GM23248 (cell line): ENCODE data around the gene C15orf40. TPM values are rescaled to one million over a fixed set of nuclear protein-coding genes. Genes with fewer than 3 reads are reported as not detected.

Experiments
- DNase-seq: peaks from one replicate; pipeline ENCODE4 v3.0.0-alpha.2; 2015
- H2AFZ ChIP-seq: fragments of 200-600 bp; sonication (generic); 2 replicates; pipeline ENCODE4 v1.6.1; 2016; ENCODE audit warnings: antibody characterized with exemption
- H3F3A ChIP-seq: fragments of 200-600 bp; sonication (generic); 2 replicates; pipeline ENCODE4 v1.6.1; 2016; ENCODE audit warnings: mild to moderate bottlenecking, antibody characterized with exemption, mixed run types; ENCODE audit not compliant: insufficient read depth
- H3K27ac ChIP-seq: fragments of 200-600 bp; sonication (generic); 2 replicates; pipeline ENCODE4 v1.5.1; 2016; ENCODE audit warnings: mild to moderate bottlenecking
- H3K27me3 ChIP-seq: fragments of 200-600 bp; sonication (generic); replicated peaks from 2 replicates; pipeline ENCODE4 v1.6.1; 2016; ENCODE audit warnings: mild to moderate bottlenecking; ENCODE audit not compliant: insufficient read depth
- H3K36me3 ChIP-seq: fragments of 200-600 bp; sonication (generic); 2 replicates; pipeline ENCODE4 v1.6.1; 2016; ENCODE audit warnings: low read depth, mild to moderate bottlenecking
- H3K4me1 ChIP-seq: fragments of 200-600 bp; sonication (generic); 2 replicates; pipeline ENCODE4 v1.6.1; 2016; ENCODE audit warnings: mild to moderate bottlenecking; ENCODE audit not compliant: insufficient read depth
- H3K4me2 ChIP-seq: fragments of 200-600 bp; sonication (generic); one replicate; pipeline ENCODE4 v1.6.1; 2016; ENCODE audit warnings: mild to moderate bottlenecking; ENCODE audit not compliant: unreplicated experiment
- H3K4me3 ChIP-seq: fragments of 200-600 bp; sonication (generic); 2 replicates; pipeline ENCODE4 v1.5.1; 2016; ENCODE audit warnings: mild to moderate bottlenecking
- H3K79me2 ChIP-seq: fragments of 200-600 bp; sonication (generic); 2 replicates; pipeline ENCODE4 v1.6.1; 2016; ENCODE audit warnings: mild to moderate bottlenecking; ENCODE audit not compliant: insufficient read depth
- H3K9ac ChIP-seq: fragments of 200-600 bp; sonication (generic); 2 replicates; pipeline ENCODE4 v1.6.1; 2016; ENCODE audit warnings: mild to moderate bottlenecking
- H3K9me2 ChIP-seq: fragments of 200-600 bp; sonication (generic); 2 replicates; pipeline ENCODE4 v1.6.1; 2016; ENCODE audit warnings: mixed run types, mild to moderate bottlenecking, moderate library complexity; ENCODE audit not compliant: insufficient read depth
- H3K9me3 ChIP-seq: fragments of 200-600 bp; sonication (generic); one replicate; pipeline ENCODE4 v1.6.1; 2017; ENCODE audit warnings: low read depth
- H4K20me1 ChIP-seq: fragments of 200-600 bp; sonication (generic); 2 replicates; pipeline ENCODE4 v1.6.0; 2016; ENCODE audit not compliant: insufficient read depth
- EZH2 ChIP-seq: fragments of 200-600 bp; sonication (generic); IDR thresholded peaks from 2 replicates; pipeline ENCODE4 v1.6.1; 2018; ENCODE audit warnings: antibody characterized with exemption, mild to moderate bottlenecking; ENCODE audit not compliant: insufficient read depth, poor library complexity, severe bottlenecking
- EZH2phosphoT487 ChIP-seq: fragments of 200-600 bp; sonication (generic); IDR thresholded peaks from 2 replicates; pipeline ENCODE4 v1.6.1; 2018; ENCODE audit warnings: antibody characterized with exemption, moderate library complexity, mild to moderate bottlenecking, low read depth; ENCODE audit not compliant: insufficient read depth
- WGBS, 2 experiments: methylation state at CpG; one replicate each; pipeline ENCODE4 v1.1.6; 2015 to 2017; ENCODE audit warnings: low lambda C conversion rate in 2 of 2, low coverage in 1 of 2; ENCODE audit errors: missing lambda C conversion rate in 2 of 2; 5-methylcytosine and 5-hydroxymethylcytosine counted together
- in situ Hi-C: fragments of 300-500 bp; cut with MboI; formaldehyde crosslinking; loops from 2 replicates; pipeline ENCODE4 v1.15.0; 2020
- polyA plus RNA-seq: library from polyadenylated mRNA; unstranded; fragments of >200 nt; fragmentation: Nextera tagmentation; extraction: Ambion mirVana; gene quantifications from 2 replicates; pipeline ENCODE4 v1.2.1, GENCODE V29; 2016
- total RNA-seq: library from RNA; depleted of rRNA; stranded (reverse); fragments of >200 nt; shearing (Covaris generic); gene quantifications from 2 replicates; pipeline ENCODE4 v1.2.3, GENCODE V29; 2014; rRNA removed

C15orf40 gene
- total RNA-seq (15.8 and 21.8 TPM in 2 replicates), polyA plus RNA-seq (32.4 and 32.9 TPM in 2 replicates)

GRCh38 chr15:83011271-83012075 lies at the start of gene C15orf40:
C15orf40 (minus strand) TSS chr15:83011639; CDS start chr15:83011607, 32 bp downstream.
- peak within 1 kb of the TSS; percentile 86 for H3K4me3 ChIP-seq
- H2AFZ ChIP-seq: peak within 1 kb of the TSS; percentile 92
- no peaks in the 10 kb centered on the region for H3K27me3 ChIP-seq
- no peak for TF ChIP-seq EZH2phosphoT487
- H3F3A ChIP-seq: peaks cover 13% of the 10 kb centered on the region
- peaks cover 13% of the 10 kb centered on the region; the same call in 1 of the 2 replicates for H3K36me3 ChIP-seq
- peak within 1 kb of the TSS; percentile 91 for H3K4me2 ChIP-seq
- H3K27ac ChIP-seq: peak within 1 kb of the TSS; percentile 55
- 0 to 1% methylated on average over 48 to 63 of the region's 64 CpGs for WGBS, 2 experiments
- peaks cover 22% of the 10 kb centered on the region for H3K79me2 ChIP-seq
- no peaks in the 10 kb centered on the region for H4K20me1 ChIP-seq
- H3K9me2 ChIP-seq: no peaks in the 10 kb centered on the region
- no peaks in the 10 kb centered on the region for H3K9me3 ChIP-seq
- peak within 1 kb of the TSS; percentile 84 for H3K9ac ChIP-seq
- in situ Hi-C loops: loop anchor here (25.0 kb wide), 1 partner anchor 474 kb away; the partner anchor contains the start of gene RPS17
- peak; percentile 97 for DNase-seq
- H3K4me1 ChIP-seq: peaks cover 21% of the 10 kb centered on the region

GRCh38 chr15:83057696-83058376 lies 46.4 kb upstream of the C15orf40 start:
- no peaks in the 10 kb centered on the region for H3K27me3 ChIP-seq
- H3K4me1 ChIP-seq: peaks cover 20% of the 10 kb centered on the region
- H3K9me2 ChIP-seq: no peaks in the 10 kb centered on the region
- H3K79me2 ChIP-seq: peaks cover 96% of the 10 kb centered on the region
- peaks cover 7% of the 10 kb centered on the region for H4K20me1 ChIP-seq
- H3K36me3 ChIP-seq: peaks cover 14% of the 10 kb centered on the region
- H3K4me3 ChIP-seq: no peak overlapping the region
- H3K9ac ChIP-seq: no peak overlapping the region
- H3K9me3 ChIP-seq: no peaks in the 10 kb centered on the region
- H2AFZ ChIP-seq: no peak overlapping the region
- WGBS, 2 experiments: 93 to 94% methylated on average over 7 of the region's 7 CpGs
- no peak for DNase-seq
- no peak overlapping the region for H3K27ac ChIP-seq
- TF ChIP-seq EZH2 (no peak), EZH2phosphoT487 (no peak)
- peaks cover 18% of the 10 kb centered on the region for H3F3A ChIP-seq
- in situ Hi-C loops: no loop called here
- H3K4me2 ChIP-seq: no peak overlapping the region

GRCh38 chr15:83057002-83057401 lies 45.6 kb upstream of the C15orf40 start:
- peaks cover 10% of the 10 kb centered on the region for H3F3A ChIP-seq
- peaks cover 3% of the 10 kb centered on the region for H4K20me1 ChIP-seq
- no peak overlapping the region for H3K9ac ChIP-seq
- H3K4me1 ChIP-seq: peaks cover 15% of the 10 kb centered on the region
- no peak for DNase-seq
- H3K4me2 ChIP-seq: no peak overlapping the region
- H3K27ac ChIP-seq: no peak overlapping the region
- peaks cover 95% of the 10 kb centered on the region for H3K79me2 ChIP-seq
- H2AFZ ChIP-seq: no peak overlapping the region
- TF ChIP-seq EZH2phosphoT487 (no peak), EZH2 (no peak)
- no peaks in the 10 kb centered on the region for H3K9me3 ChIP-seq
- 93% methylated on average over 1 of the region's 1 CpG for WGBS, 2 experiments
- H3K9me2 ChIP-seq: no peaks in the 10 kb centered on the region
- in situ Hi-C loops: no loop called here
- no peaks in the 10 kb centered on the region for H3K27me3 ChIP-seq
- H3K36me3 ChIP-seq: peaks cover 18% of the 10 kb centered on the region
- H3K4me3 ChIP-seq: no peak overlapping the region

GRCh38 chr15:83053151-83053550 lies 41.7 kb upstream of the C15orf40 start:
- Histone ChIP-seq H3K79me2 (peaks cover 95% of the 10 kb centered on the region), H3K9ac (no peak overlapping the region), H3K36me3 (peaks cover 42% of the 10 kb centered on the region), H4K20me1 (peaks cover 10% of the 10 kb centered on the region), H3K27ac (no peak overlapping the region), H3K4me2 (no peak overlapping the region), H3K9me2 (no peaks in the 10 kb centered on the region), H3F3A (0 out of 2 replicates have a peak, but pooled peaks cover 6% of the 10 kb centered on the region), H3K4me1 (peaks cover 8% of the 10 kb centered on the region), H3K4me3 (no peak overlapping the region), H3K9me3 (no peaks in the 10 kb centered on the region), H2AFZ (no peak overlapping the region), H3K27me3 (no peaks in the 10 kb centered on the region)
- DNase-seq: peak; percentile 76
- TF ChIP-seq EZH2 (no peak), EZH2phosphoT487 (no peak)
- in situ Hi-C loops: no loop called here
